ENCODE measurements around the gene ACTN1. TPM values are rescaled to one million over a fixed set of nuclear protein-coding genes. Genes with fewer than 3 reads are reported as not detected.

The ACTN1 gene
- total RNA-seq, 2 experiments from 2014 or later = 79.7 to 80.6 TPM

DNA sequence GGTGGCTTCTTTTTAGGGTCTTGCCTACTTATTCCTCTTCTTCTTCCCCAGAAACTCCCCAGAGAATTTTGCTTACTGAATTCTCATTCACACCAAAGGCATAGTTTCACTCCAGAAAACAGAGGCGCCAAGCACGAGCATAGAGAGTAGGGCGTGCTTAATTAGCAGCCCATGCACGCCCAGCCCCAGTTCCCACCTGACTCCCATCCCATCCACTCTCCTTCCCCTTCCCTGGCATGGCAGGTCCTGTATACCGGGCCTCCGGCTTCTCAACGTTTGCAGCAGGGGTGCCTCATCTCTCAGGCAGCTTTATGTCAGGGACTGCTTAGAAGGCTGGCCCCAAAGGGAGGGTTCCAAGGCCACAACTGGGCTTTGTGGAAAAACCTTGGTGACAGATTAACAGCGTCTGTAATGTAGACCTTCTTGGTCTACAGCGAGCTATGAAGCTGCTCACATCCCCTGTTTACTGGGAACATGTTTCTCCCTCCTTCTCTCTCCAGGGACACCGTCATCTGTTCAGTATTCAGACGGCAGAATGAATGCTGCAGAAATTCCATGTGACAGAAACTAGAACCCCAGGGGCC lies 62.7 kb downstream of the ACTN1 start:
- Mint-ChIP-seq H3K4me3 (no peak overlapping the region), H3K36me3 (ENCODE audit: low read depth) (peaks cover 26% of the 10 kb centered on the region), H3K4me1 (ENCODE audit: low read depth) (peaks cover 52% of the 10 kb centered on the region), H3K27me3 (ENCODE audit: low read depth) (no peaks in the 10 kb centered on the region), H3K9me3 (no peaks in the 10 kb centered on the region), H3K27ac (peak overlapping the region; percentile 8)
- intact Hi-C loops (cut with micrococcal nuclease) = no loop called here
- no peak for DNase-seq
- CTCF ChIA-PET = interaction anchor here (0.7 to 2.7 kb wide), 4 partner anchors 10 to 149 kb away, joined by 3 to 11 read pairs (median 4); no protein-coding TSS in a partner anchor

- H3K36me3 Mint-ChIP-seq (ENCODE audit: low read depth) = peaks cover 15% of the 10 kb centered on the region
- no peak overlapping the region for H3K27ac Mint-ChIP-seq
- no peaks in the 10 kb centered on the region for H3K9me3 Mint-ChIP-seq
- H3K27me3 Mint-ChIP-seq (ENCODE audit: low read depth) = no peaks in the 10 kb centered on the region
- CTCF ChIA-PET = interaction anchor here (0.7 to 4.6 kb wide), 12 partner anchors 11 to 310 kb away, joined by 3 to 55 read pairs (median 4); no protein-coding TSS in a partner anchor
- no peak overlapping the region for H3K4me3 Mint-ChIP-seq
- H3K4me1 Mint-ChIP-seq (ENCODE audit: low read depth) = peaks cover 50% of the 10 kb centered on the region
- DNase-seq = no peak
- intact Hi-C loops (cut with micrococcal nuclease) = no loop called here
Measured at GRCh38 chr14:68913516-68913915, 65.6 kb downstream of the ACTN1 start.

GRCh38 chr14:68911594-68912227 lies 67.4 kb downstream of the ACTN1 start:
- CTCF ChIA-PET = interaction anchor here (0.6 to 4.6 kb wide), 56 partner anchors 8 to 423 kb away, joined by 3 to 55 read pairs (median 5); no protein-coding TSS in a partner anchor
- Mint-ChIP-seq H3K9me3 (no peaks in the 10 kb centered on the region), H3K4me1 (ENCODE audit: low read depth) (peaks cover 41% of the 10 kb centered on the region), H3K36me3 (ENCODE audit: low read depth) (peaks cover 7% of the 10 kb centered on the region), H3K4me3 (no peak overlapping the region), H3K27me3 (ENCODE audit: low read depth) (no peaks in the 10 kb centered on the region), H3K27ac (no peak overlapping the region)
- intact Hi-C loops (cut with micrococcal nuclease) = loop anchor here (1.0 to 2.0 kb wide), 7 partner anchors 66 to 196 kb away; no protein-coding TSS in a partner anchor
- peak; percentile 92 for DNase-seq

GRCh38 chr14:68910540-68910939 lies 68.6 kb downstream of the ACTN1 start:
- Mint-ChIP-seq H3K4me1 (ENCODE audit: low read depth) (peaks cover 41% of the 10 kb centered on the region), H3K4me3 (no peak overlapping the region), H3K27me3 (ENCODE audit: low read depth) (no peaks in the 10 kb centered on the region), H3K36me3 (ENCODE audit: low read depth) (peaks cover 4% of the 10 kb centered on the region), H3K9me3 (no peaks in the 10 kb centered on the region), H3K27ac (no peak overlapping the region)
- intact Hi-C loops (cut with micrococcal nuclease) = loop anchor here (2.0 kb wide), 1 partner anchor 146 kb away; no protein-coding TSS in a partner anchor
- DNase-seq = peak; percentile 47
- CTCF ChIA-PET = interaction anchor here (0.6 to 4.6 kb wide), 38 partner anchors 9 to 424 kb away, joined by 3 to 55 read pairs (median 5); no protein-coding TSS in a partner anchor

GRCh38 chr14:68908803-68909202 lies 70.3 kb downstream of the ACTN1 start:
- intact Hi-C loops (cut with micrococcal nuclease) = no loop called here
- Mint-ChIP-seq H3K27ac (no peak overlapping the region), H3K4me1 (ENCODE audit: low read depth) (peaks cover 31% of the 10 kb centered on the region), H3K36me3 (ENCODE audit: low read depth) (peaks cover 6% of the 10 kb centered on the region), H3K9me3 (no peaks in the 10 kb centered on the region), H3K27me3 (ENCODE audit: low read depth) (no peaks in the 10 kb centered on the region), H3K4me3 (no peak overlapping the region)
- CTCF ChIA-PET = interaction anchor here (1.1 to 3.6 kb wide), 3 partner anchors 38 to 200 kb away, joined by 3 to 31 read pairs (median 9); no protein-coding TSS in a partner anchor
- DNase-seq = no peak

- no peaks in the 10 kb centered on the region for H3K27me3 Mint-ChIP-seq (ENCODE audit: low read depth)
- no peaks in the 10 kb centered on the region for H3K9me3 Mint-ChIP-seq
- CTCF ChIA-PET = interaction anchor here (0.8 to 3.6 kb wide), 6 partner anchors 25 to 200 kb away, joined by 3 to 31 read pairs (median 5); no protein-coding TSS in a partner anchor
- H3K27ac Mint-ChIP-seq = no peak overlapping the region
- intact Hi-C loops (cut with micrococcal nuclease) = no loop called here
- H3K4me3 Mint-ChIP-seq = no peak overlapping the region
- DNase-seq = no peak
- H3K36me3 Mint-ChIP-seq (ENCODE audit: low read depth) = peaks cover 6% of the 10 kb centered on the region
- peaks cover 25% of the 10 kb centered on the region for H3K4me1 Mint-ChIP-seq (ENCODE audit: low read depth)
Measured at GRCh38 chr14:68908201-68908600, 70.9 kb downstream of the ACTN1 start.

- intact Hi-C loops (cut with micrococcal nuclease) = no loop called here
- CTCF ChIA-PET = interaction anchor here (1.3 kb wide), 1 partner anchor 184 kb away, joined by 3 read pairs; no protein-coding TSS in a partner anchor
- H3K27ac Mint-ChIP-seq = no peak overlapping the region
- H3K4me3 Mint-ChIP-seq = no peak overlapping the region
- peaks cover 6% of the 10 kb centered on the region for H3K36me3 Mint-ChIP-seq (ENCODE audit: low read depth)
- no peaks in the 10 kb centered on the region for H3K27me3 Mint-ChIP-seq (ENCODE audit: low read depth)
- H3K4me1 Mint-ChIP-seq (ENCODE audit: low read depth) = peaks cover 11% of the 10 kb centered on the region
- H3K9me3 Mint-ChIP-seq = no peaks in the 10 kb centered on the region
- no peak for DNase-seq
Measured at GRCh38 chr14:68906439-68906838, 72.7 kb downstream of the ACTN1 start.

DNA sequence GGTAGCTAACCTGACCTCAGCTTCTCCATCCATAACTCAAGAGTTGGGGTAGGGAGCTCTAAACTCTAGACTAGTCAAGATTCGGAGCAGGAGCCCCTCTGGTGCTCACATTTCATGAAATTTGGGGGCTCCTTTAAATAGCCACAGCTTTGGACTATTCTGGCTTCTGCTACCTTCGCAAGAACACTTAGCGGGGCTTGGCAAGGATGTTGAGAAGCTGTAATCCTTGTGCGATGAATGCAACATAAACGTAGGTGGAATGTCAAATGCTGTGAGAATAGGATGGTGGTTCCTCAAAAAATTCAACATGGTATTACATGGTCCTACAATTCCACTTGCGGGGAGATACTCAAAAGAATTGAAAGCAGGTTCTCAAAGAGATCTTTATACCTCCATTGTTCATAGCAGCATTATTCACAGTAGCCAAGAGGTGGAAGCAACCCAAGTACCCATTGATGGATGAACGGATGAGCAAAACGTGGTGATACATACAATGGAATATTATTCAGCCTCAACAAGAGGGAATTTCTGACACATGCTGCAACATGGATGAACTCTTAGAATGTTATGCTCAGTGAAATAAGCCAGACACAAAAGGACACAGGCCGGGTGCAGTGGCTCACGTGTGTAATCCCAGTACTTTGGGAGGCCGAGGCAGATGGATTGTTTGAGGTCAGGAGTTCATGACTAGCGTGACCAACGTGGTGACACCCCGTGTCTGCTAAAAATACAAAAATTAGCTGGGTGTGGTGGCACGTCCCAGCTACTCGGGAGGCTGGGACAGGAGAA lies 73.8 kb downstream of the ACTN1 start:
- CTCF ChIA-PET = interaction anchor here (0.7 to 1.1 kb wide), 2 partner anchors 18 to 840 kb away, joined by 3 read pairs; no protein-coding TSS in a partner anchor
- H3K9me3 Mint-ChIP-seq = no peaks in the 10 kb centered on the region
- H3K4me1 Mint-ChIP-seq (ENCODE audit: low read depth) = peaks cover 2% of the 10 kb centered on the region
- DNase-seq = no peak
- H3K27me3 Mint-ChIP-seq (ENCODE audit: low read depth) = no peaks in the 10 kb centered on the region
- H3K4me3 Mint-ChIP-seq = no peak overlapping the region
- H3K36me3 Mint-ChIP-seq (ENCODE audit: low read depth) = peaks cover 7% of the 10 kb centered on the region
- intact Hi-C loops (cut with micrococcal nuclease) = no loop called here
- no peak overlapping the region for H3K27ac Mint-ChIP-seq

DNA sequence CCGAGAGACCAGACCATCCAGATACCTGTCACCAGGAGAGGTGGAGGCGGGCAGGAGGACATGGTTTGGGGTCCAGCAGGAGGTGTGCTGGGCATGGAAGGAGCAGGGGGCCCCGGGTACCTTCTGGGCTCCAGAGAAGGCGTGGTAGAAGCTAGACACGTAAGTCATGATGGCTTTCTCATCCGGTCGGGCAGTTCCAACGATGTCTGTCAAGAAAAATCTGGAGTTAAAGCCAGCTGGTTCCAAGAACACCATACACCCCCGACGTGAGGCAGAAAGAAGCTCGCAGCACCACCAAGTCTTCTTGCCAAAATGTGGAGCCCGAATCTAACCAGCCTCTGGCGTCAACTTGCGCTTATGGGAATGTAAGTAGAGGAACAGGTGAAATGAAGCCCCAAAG lies 76.7 kb downstream of the ACTN1 start:
- intact Hi-C loops (cut with micrococcal nuclease) = no loop called here
- H3K36me3 Mint-ChIP-seq (ENCODE audit: low read depth) = peaks cover 10% of the 10 kb centered on the region
- no peak for DNase-seq
- H3K27ac Mint-ChIP-seq = no peak overlapping the region
- CTCF ChIA-PET = interaction anchor here (0.6 to 1.9 kb wide), 2 partner anchors 9 to 331 kb away, joined by 3 to 7 read pairs; no protein-coding TSS in a partner anchor
- no peak overlapping the region for H3K4me3 Mint-ChIP-seq
- no peaks in the 10 kb centered on the region for H3K27me3 Mint-ChIP-seq (ENCODE audit: low read depth)
- peaks cover 8% of the 10 kb centered on the region for H3K4me1 Mint-ChIP-seq (ENCODE audit: low read depth)
- no peaks in the 10 kb centered on the region for H3K9me3 Mint-ChIP-seq

DNA sequence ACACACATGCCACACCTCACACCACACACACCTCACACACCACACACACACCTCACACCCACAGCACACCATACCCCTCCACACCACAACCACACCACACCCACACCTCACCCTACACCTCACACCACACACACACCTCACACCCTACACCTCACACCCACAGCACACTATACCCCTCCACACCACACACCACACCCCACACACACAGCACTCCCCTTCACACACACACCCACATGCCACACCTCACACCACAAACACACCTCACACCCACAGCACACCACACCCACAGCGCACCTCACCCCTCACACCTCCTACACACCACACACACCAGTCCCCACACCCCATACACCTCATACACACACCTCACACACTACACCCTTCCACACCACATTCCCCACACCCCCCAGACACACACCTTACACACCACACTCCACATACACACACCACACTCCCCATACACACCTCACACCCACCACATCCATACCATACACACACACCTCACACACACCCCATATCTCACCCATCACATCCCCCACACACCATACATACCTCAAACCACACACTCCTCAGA lies 80.0 kb downstream of the ACTN1 start:
- H3K4me3 Mint-ChIP-seq = no peak overlapping the region
- H3K36me3 Mint-ChIP-seq (ENCODE audit: low read depth) = peaks cover 9% of the 10 kb centered on the region
- H3K27me3 Mint-ChIP-seq (ENCODE audit: low read depth) = no peaks in the 10 kb centered on the region
- peaks cover 12% of the 10 kb centered on the region for H3K4me1 Mint-ChIP-seq (ENCODE audit: low read depth)
- DNase-seq = no peak
- no peak overlapping the region for H3K27ac Mint-ChIP-seq
- intact Hi-C loops (cut with micrococcal nuclease) = no loop called here
- CTCF ChIA-PET = interaction anchor here (1.5 kb wide), 1 partner anchor 192 kb away, joined by 3 read pairs; no protein-coding TSS in a partner anchor
- no peaks in the 10 kb centered on the region for H3K9me3 Mint-ChIP-seq

- H3K4me1 Mint-ChIP-seq (ENCODE audit: low read depth) = peaks cover 12% of the 10 kb centered on the region
- H3K4me3 Mint-ChIP-seq = no peak overlapping the region
- CTCF ChIA-PET = interaction anchor here (1.1 to 1.5 kb wide), 2 partner anchors 54 to 192 kb away, joined by 3 read pairs; no protein-coding TSS in a partner anchor
- no peak for DNase-seq
- peaks cover 9% of the 10 kb centered on the region for H3K36me3 Mint-ChIP-seq (ENCODE audit: low read depth)
- H3K9me3 Mint-ChIP-seq = no peaks in the 10 kb centered on the region
- no peaks in the 10 kb centered on the region for H3K27me3 Mint-ChIP-seq (ENCODE audit: low read depth)
- intact Hi-C loops (cut with micrococcal nuclease) = no loop called here
- no peak overlapping the region for H3K27ac Mint-ChIP-seq
Measured at GRCh38 chr14:68898248-68899032, 80.7 kb downstream of the ACTN1 start.
